ENCODE measurements around the gene RBM20. TPM values are rescaled to one million over a fixed set of nuclear protein-coding genes. Genes with fewer than 3 reads are reported as not detected.

RBM20 gene
- total and polyA plus RNA-seq, 10 of the 15 experiments (the other 5 are each of a cell fraction or from before 2014, with no cell fraction given): 0.04 to 0.26 (median 0.15) TPM

- H3K36me3 ChIP-seq (ENCODE audit: control insufficient read depth in 2 of 2, insufficient read depth in 2 of 2, low read length in 1 of 2): no peaks in the 10 kb centered on the region
- no peak overlapping the region for H3K27ac ChIP-seq (ENCODE audit: control insufficient read depth, insufficient read depth)
- in situ Hi-C loops (cut with MboI) (no loop called here), intact Hi-C loops (cut with micrococcal nuclease; ENCODE audit: unreplicated experiment) (no loop called here)
- H3K9ac ChIP-seq (ENCODE audit: control insufficient read depth, insufficient read depth, low read length): no peak overlapping the region
- FAIRE-seq (no peak), ATAC-seq (no peak), DNase-seq (ENCODE audit: low read depth, low spot score) (no peak)
- POLR2A ChIA-PET: no interaction called here
- H3K9me3 ChIP-seq (replicated peaks; ENCODE audit: control insufficient read depth, insufficient read depth, low read length): no peaks in the 10 kb centered on the region
- H3K79me2 ChIP-seq (ENCODE audit: control insufficient read depth, insufficient read depth, low read length): no peaks in the 10 kb centered on the region
- BruUV-seq (replicated peaks): no TSS peak
- no peak overlapping the region for H3K4me3 ChIP-seq
- no peak overlapping the region for H3K4me2 ChIP-seq (ENCODE audit: control insufficient read depth, insufficient read depth)
- peaks cover 0 to 7% of the 10 kb centered on the region in 2 experiments; a peak in 2 of 4 replicates for H3K27me3 ChIP-seq (replicated peaks in 1 of 2; ENCODE audit: control insufficient read depth in 2 of 2, insufficient read depth in 2 of 2, low read length in 1 of 2)
- no peak overlapping the region for H2AFZ ChIP-seq (ENCODE audit: control insufficient read depth, low read depth, low read length)
- RAD21 ChIA-PET (ENCODE audit: unreplicated experiment): no interaction called here
- 50% methylated on average over 10 of the region's 10 CpGs for WGBS (ENCODE audit: insufficient coverage, insufficient replicate concordance, low lambda C conversion rate, missing lambda C conversion rate)
- H3K4me1 ChIP-seq (ENCODE audit: control insufficient read depth, insufficient read depth, low read length): peaks cover 4% of the 10 kb centered on the region; the same call in 1 of the 2 replicates
- SMC1A ChIA-PET (ENCODE audit: uncharacterized antibody, unreplicated experiment): interaction anchor here (1.1 to 1.8 kb wide), 3 partner anchors 10 to 22 kb away, joined by 3 to 11 read pairs (median 3); no protein-coding TSS in a partner anchor
- CTCF ChIA-PET: interaction anchor here (1.6 kb wide), 2 partner anchors 26 to 34 kb away, joined by 4 to 7 read pairs; no protein-coding TSS in a partner anchor
- H4K20me1 ChIP-seq (ENCODE audit: control insufficient read depth, insufficient read depth): no peaks in the 10 kb centered on the region
- TF ChIP-seq KLF5 (IDR thresholded peaks at IDR 0.05; ENCODE audit: partially characterized antibody) (no peak), YBX1 (IDR thresholded peaks at IDR 0.05) (no peak), ZBTB40 (IDR thresholded peaks at IDR 0.05; ENCODE audit: borderline replicate concordance) (no peak), HSF1 (IDR thresholded peaks at IDR 0.05; ENCODE audit: low read depth, low read length) (no peak), SP1 (IDR thresholded peaks at IDR 0.05; ENCODE audit: low read depth, low read length) (no peak), ZNF622 (IDR thresholded peaks at IDR 0.05) (no peak), CREM (IDR thresholded peaks at IDR 0.05; ENCODE audit: low read depth) (no peak), RAD21 (IDR thresholded peaks at IDR 0.05; ENCODE audit: insufficient read depth, low read depth, low read length) (no peak), CHD2 (IDR thresholded peaks at IDR 0.05; ENCODE audit: borderline replicate concordance, low read depth, low read length) (no peak), NFIC (IDR thresholded peaks at IDR 0.05; ENCODE audit: low read depth, low read length) (no peak), ZSCAN29 (IDR thresholded peaks at IDR 0.05) (no peak), ZNF274 (IDR thresholded peaks at IDR 0.05; ENCODE audit: insufficient read depth, insufficient read length) (no peak), ESRRA (IDR thresholded peaks at IDR 0.05; ENCODE audit: low read length) (no peak), NRF1 (conservative IDR thresholded peaks at IDR 0.05; ENCODE audit: low read depth, low read length) (no peak)
- TF ChIP-seq, protein P1, sequence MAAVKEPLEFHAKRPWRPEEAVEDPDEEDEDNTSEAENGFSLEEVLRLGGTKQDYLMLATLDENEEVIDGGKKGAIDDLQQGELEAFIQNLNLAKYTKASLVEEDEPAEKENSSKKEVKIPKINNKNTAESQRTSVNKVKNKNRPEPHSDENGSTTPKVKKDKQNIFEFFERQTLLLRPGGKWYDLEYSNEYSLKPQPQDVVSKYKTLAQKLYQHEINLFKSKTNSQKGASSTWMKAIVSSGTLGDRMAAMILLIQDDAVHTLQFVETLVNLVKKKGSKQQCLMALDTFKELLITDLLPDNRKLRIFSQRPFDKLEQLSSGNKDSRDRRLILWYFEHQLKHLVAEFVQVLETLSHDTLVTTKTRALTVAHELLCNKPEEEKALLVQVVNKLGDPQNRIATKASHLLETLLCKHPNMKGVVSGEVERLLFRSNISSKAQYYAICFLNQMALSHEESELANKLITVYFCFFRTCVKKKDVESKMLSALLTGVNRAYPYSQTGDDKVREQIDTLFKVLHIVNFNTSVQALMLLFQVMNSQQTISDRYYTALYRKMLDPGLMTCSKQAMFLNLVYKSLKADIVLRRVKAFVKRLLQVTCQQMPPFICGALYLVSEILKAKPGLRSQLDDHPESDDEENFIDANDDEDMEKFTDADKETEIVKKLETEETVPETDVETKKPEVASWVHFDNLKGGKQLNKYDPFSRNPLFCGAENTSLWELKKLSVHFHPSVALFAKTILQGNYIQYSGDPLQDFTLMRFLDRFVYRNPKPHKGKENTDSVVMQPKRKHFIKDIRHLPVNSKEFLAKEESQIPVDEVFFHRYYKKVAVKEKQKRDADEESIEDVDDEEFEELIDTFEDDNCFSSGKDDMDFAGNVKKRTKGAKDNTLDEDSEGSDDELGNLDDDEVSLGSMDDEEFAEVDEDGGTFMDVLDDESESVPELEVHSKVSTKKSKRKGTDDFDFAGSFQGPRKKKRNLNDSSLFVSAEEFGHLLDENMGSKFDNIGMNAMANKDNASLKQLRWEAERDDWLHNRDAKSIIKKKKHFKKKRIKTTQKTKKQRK (IDR thresholded peaks at IDR 0.05; ENCODE audit: low read depth, low read length): no peak
Measured at GRCh38 chr10:110637558-110638053, 6.5 kb upstream of the RBM20 start.

All from GM12878 (cell line).